Lung microvascular endothelial cell (primary cell): ENCODE data around the gene PDLIM1. TPM values are rescaled to one million over a fixed set of nuclear protein-coding genes. Genes with fewer than 3 reads are reported as not detected.

Experiments used
- DNase-seq, 2 donors: peaks; one replicate each; pipeline versions ENCODE4 v3.0.0 to v3.0.0-alpha.2; 2010; ENCODE audit warnings: low read depth in 2 of 2
- total RNA-seq: library from RNA; depleted of rRNA; stranded (reverse); fragments of >200 nt; gene quantifications from 2 replicates; pipeline ENCODE4 v1.2.1, GENCODE V29; 2014

Gene PDLIM1, protein sequence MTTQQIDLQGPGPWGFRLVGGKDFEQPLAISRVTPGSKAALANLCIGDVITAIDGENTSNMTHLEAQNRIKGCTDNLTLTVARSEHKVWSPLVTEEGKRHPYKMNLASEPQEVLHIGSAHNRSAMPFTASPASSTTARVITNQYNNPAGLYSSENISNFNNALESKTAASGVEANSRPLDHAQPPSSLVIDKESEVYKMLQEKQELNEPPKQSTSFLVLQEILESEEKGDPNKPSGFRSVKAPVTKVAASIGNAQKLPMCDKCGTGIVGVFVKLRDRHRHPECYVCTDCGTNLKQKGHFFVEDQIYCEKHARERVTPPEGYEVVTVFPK
- total RNA-seq = 67.1 and 93.7 TPM in 2 replicates

DNA sequence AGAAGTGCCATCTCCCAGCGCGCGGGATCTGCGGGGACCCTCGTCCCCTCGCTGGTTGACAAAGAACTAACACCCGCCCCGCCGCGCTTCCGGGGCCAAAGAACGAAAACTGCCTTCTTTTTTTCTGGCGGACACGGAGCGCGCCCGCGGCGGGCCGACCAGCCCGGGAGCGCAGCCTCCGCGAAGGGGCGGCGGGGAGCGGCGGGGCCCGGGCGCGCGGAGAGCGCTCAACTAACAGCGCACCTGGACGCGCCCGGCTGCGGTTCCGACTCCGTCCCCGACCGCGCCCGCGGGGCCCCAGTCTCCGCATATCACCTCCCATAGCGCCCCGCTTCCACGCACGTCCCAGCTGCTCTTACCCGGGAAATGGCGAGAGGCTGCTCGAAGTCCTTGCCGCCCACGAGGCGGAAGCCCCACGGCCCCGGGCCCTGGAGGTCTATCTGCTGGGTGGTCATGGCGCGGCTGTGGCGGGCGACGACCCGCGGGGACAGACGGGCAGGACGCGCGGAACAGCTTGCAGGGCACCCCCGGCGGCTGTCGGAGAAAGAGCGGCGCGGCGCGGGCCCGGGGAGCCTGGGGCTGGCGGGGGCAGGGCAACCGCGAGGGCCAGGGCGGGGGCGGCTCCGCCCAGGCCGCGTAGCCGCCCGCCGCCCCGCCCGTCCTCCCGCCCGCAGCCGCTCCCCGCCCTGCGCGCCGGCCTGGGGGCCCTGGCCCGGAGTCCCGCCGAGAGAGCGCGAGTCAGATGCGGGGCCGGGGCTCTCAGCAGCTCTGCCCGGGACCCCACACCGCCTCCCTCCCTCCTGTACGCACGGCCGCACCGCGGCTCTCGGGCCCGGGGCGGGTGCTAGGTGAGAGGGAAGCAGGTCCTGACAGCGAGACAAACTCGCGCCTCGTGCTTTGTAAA lies at the start of gene PDLIM1:
Gene PDLIM1, minus strand, starts transcription at position 543 of the 904 bp plus-strand sequence. Its CDS starts 88 bp downstream, at position 455.
- DNase-seq = peak; percentile 75 to 84

DNA sequence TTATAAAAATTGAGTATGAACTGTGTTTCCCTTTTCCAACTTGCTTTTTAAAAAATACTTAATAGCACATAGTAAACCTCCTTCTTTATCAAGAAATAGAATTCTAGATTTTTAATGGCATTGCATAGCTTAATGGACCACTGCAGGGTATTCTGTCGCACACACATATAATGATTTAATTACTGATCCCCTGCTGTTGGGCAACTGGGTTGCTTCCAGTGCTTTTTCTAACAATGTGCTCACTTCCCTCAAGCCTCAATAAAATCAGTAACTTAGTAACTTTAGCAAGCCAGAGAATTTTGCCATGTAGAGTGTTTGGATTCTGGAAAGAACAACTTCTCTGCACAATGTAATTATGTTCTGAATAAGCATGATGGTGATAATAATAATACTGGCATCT lies 49.1 kb upstream of the PDLIM1 start:
- DNase-seq = no peak

DNA sequence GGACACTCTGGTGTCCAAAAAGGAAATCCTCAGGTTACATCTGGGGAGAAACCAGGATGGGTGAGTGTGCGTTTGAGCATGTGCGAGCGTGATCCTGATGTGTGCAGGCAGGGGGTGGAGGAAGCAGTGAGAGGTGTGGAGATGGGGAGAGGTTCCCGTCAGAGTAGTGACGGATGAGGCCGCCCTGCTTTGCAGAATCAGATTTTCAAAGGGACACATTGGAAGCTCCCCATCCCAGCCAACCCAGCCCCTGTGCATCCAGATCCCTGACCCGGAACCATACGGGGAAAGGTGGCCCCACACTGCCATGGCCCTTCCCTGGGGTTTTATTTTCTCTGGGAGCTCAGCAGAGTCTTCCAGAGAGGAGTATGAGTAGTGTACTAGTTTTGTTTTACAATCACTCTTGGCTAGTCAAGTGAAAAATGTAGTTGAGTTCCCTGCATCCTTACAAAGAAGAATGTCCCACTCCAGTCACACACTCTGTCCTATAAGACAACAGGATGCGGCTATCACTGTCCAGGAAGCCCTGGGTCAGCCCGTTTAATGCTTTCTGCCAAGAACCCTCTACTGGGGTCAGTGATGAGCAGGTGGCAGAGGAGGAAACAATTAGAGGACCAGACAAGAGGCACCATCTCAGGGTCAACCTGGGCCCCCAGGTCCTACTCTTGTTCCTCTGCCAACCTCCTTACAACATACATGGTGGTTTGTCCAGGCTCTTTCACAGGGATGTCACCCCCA lies 46.8 kb upstream of the PDLIM1 start:
- peak in 1 of 2 donors; percentile 58 for DNase-seq

DNA sequence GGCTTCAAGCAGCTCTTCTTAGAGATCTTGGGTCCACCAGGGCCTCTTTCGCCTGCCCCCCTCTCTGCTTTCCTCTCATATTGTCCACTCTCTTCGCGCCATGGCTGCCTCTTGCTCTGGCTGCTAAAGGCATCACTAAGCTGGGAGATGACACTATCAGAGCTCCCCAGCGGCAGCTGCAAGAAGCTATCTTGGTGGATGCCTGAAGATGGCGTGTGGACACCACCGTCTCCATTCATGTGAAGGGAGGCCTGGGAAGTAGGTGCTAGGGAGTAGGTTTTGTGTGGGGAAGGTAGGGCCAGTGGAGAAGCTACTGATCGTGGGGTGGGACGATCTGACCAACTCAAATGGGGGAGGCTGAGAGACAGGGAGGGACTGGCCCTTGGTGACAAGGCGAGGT lies 45.9 kb upstream of the PDLIM1 start:
- peak in 1 of 2 donors; percentile 54 for DNase-seq

DNA sequence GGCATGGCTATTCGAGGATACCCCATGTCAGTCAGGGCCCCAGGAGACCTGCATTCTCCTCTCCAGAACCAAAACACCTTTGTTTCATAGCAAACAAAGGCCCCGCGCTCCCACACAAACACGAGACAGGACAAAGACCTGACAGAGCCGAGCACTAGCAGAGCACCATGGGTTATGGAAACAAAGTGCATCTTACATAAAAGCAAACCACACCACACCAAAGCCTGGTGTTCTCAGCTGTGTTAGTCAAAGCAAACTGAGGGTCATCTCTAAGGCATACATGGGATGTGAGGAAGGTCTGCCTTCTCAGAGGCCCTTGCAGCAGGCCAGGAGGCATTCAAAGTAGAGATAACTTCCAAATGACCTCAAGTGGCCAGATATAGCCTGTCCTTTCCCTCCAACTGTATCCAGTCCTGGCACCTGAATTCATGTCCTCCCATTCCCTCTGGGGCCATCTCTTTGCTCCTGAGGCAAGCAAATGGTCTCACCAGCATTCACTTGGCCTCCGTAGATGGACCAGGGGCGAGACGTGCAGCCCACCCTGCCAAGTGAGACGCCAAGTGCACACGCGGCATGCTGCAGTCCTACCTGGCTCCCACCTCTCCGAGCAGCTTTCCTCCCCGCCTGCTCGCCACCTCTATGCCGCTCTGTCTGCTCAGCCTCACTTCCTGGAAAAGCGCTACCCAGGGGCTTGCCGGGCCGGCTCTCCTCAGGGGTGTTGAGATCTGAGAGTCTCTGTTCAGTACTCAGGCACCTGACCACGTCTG lies 45.3 kb upstream of the PDLIM1 start:
- DNase-seq = no peak

DNA sequence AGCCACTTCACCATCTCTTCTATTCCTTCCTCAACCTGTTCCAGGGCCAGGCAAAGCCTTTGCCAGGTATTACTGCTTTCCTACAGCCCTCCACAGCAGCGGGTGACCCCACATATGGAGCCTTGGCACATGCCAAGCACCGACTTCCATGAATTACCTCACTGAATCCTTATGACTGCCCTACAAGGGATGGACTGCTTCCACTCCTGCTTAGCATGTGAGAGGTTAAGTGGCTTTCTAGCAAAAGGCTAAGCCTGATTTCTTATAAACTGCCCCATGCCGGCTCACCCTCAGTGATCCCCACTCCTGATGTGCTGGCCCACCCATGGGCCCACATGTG lies 44.0 kb upstream of the PDLIM1 start:
- no peak for DNase-seq

DNA sequence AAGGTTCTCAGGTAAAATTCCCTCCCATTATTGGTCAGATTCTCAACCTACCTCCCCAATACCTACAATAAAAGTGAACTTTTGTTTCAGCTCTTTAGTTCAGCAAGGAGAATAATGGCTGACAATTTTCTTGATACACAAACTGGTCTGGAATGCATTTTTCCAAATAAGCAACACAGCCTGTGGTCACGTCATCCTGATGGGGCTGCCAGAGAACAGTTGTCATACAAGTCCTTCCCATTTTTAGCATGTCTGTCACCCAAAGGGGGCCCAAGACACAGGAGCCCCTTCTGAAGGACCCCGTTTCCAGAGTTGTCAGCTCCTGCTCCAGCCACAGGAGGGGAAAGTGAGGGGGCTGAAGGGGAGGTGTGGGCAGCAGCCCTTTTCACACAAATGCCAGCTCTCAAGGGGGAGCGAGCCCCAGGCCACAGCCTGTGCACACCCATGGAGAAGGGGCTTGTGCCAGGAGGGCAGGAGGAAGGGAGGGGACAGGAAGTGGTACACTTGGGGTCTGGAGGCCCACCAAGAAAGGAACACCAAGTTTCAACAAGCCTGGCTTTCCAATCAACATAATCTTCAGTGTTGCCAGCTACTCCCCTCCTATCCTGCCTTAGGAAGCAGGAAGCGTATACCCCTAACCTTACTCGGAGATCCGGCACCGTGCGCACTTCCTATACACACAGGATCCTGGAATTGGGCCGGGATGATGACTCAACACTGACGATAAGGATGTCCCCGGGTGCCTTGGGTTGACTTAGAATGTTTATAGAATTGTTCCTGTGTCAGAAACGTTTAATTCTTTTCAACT lies 43.4 kb upstream of the PDLIM1 start:
- peak; percentile 93 to 97 for DNase-seq

DNA sequence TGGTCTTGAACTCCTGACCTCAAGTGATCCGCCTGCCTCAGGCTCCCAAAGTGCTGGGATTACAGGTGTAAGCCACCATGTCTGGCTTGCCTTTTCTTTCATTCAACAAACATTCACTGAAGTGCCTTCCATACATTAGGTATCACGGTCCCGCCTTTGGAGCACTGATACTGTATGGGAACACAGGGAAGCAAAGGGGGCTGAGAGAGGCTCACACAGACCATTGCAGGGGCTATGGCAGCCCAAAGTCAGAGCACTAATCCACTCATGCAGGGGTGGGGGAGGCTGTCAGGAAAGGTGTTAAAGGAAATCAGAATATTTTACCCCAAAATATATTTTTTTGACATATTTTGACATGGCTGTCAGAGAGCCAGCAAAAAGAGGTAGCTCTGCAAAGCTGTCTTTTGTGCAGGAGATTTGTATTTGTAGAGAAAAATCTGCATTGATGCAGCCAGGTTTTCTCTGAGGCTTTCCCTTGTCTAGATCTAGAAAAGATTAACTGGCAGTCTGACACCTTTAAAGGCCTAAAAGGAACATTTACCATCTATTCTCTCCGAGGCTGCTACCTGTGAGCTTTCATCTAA lies 42.0 kb upstream of the PDLIM1 start:
- no peak for DNase-seq

DNA sequence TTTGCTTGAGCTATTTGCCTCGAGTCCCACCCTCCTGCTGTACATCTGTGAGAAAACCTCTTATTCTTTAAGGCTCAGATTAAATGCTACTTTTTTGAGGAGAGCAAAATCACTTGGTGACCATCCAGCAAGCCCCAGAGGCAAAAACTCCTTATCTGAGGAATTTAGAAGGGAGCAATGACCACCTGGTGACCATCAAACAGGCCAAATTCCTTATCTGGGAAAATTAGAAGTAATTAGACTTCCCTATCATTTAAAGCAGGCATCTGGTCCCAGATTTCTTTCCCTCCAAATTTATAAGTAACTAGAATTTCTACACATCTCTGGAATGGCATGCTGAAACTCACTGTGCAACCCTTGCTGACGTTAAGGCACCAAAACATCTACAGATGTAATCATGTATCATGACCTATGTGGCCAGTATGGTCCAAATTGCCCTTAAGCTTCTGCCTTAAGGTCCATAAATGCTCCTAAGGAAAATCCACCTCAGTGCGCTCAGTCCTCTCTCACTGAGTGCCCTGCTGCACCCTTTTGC lies 40.9 kb upstream of the PDLIM1 start:
- DNase-seq = no peak

DNA sequence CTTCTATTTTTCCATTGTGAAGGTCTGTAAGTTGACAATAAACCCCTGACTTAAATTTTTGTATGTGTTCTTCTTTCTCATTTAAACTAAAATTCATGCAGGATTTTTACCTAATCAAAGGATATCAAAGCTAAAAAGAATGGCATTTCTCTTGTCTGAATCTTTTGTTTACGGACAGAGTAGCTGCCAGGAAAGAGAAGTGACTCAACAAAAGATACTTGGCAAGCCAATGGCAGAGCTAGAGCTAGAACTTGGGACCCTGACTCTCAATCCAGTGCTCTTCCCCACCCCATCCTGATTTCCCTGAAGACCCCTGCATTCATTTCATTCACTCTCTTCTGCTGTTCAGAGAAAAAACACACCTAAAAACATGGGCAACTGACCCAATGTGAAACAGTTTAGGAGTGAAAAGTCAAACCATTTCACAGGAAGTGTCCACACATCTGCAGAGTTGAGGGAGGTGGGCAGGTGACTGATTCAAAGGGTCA lies 40.2 kb upstream of the PDLIM1 start:
- peak; percentile 62 to 74 for DNase-seq

DNA sequence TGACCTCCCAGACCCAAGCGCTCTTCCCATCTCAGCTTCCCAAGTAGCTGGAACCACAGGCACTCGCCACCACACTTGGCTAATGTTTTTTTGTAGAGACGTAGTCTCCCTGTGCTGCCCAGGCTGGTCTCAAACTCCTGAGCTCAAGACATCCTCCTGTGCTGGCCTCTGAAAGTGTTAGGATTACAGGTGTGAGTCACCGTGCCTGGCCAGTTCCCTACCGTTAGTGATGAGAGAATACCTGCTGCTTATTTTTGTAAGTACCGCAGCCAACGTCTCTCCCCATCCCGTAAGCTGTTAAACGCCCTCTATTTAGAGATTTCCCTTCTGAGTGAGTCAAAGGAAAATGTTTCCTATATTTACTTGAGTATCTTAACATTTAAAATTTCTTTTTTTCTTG lies 38.5 kb upstream of the PDLIM1 start:
- peak in 1 of 2 donors; percentile 12 for DNase-seq

DNA sequence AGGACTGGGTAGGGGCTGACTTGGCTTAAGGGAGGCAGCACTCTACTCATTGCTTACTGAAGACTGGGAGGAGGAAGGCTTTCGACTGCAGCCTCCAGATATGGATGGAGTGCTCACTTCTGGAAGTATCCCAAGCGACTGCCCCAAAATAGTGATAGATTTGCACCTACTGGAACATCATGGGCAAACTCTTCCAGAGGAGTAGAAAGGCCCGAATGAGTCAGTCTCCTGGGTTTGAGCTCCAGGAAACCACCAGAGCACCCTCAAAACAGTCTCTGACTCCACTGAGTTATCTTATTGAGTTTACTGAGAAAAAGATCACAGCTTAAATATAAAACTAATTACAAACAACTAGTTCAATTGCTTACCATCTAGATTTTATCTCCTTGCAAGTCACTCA lies 37.2 kb upstream of the PDLIM1 start:
- peak in 1 of 2 donors; percentile 40 for DNase-seq

DNA sequence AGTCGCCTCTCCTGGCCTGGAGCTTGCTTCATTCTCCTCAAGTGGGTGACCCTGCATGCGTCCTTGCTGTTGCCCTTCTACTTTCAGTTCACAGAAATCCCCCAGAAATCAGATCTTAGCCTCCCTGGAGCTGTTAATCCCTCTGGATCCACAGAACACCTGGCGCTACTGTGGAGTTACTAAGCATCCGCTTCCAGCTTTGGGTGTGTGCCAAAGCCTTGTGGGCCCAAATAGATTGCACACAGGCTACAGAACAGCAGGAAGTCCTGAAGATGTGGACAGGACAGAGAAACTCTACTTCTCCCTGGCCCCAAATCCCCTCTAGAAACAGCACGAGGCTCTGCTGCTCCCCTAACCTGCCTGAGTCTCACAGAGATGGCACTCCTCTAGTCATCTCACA lies 36.6 kb upstream of the PDLIM1 start:
- peak; percentile 75 to 80 for DNase-seq

DNA sequence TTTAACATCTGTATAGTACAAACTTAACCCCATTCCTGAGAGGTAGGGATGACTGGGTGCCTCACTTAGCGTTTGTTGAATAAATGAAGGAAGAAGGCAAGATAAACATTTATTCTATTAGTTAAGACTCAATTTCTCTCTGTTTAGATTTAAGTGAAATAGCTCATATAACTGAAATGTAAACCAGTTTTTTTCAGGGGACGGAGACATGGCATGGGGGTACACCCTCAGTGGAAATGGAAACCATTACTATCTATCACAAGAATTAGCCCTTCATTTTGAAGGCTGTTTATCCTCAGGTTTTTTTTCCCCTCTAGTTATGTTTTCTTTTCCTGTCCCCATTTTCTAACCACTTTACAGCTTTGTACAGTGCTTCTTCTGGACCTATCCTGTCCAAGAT lies 35.6 kb upstream of the PDLIM1 start:
- DNase-seq = no peak

DNA sequence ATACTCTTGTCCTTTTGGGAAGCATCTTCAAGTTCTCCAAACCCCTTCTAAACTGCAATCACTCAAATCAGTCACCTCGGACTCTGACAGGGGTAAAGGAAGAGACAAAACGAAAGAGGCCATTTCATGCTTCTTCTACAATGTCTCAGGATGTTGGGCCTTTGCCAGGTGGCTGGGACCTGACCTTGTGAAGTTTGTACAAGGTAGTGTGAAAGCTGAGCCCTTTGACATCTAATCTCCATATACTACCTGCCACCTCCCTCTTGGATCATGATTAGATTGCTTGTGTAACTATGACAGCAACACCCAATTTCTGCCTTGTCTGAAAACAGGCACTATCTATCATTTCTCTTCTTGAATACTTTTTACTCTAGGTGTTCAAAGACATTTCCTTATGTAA lies 35.1 kb upstream of the PDLIM1 start:
- no peak for DNase-seq

DNA sequence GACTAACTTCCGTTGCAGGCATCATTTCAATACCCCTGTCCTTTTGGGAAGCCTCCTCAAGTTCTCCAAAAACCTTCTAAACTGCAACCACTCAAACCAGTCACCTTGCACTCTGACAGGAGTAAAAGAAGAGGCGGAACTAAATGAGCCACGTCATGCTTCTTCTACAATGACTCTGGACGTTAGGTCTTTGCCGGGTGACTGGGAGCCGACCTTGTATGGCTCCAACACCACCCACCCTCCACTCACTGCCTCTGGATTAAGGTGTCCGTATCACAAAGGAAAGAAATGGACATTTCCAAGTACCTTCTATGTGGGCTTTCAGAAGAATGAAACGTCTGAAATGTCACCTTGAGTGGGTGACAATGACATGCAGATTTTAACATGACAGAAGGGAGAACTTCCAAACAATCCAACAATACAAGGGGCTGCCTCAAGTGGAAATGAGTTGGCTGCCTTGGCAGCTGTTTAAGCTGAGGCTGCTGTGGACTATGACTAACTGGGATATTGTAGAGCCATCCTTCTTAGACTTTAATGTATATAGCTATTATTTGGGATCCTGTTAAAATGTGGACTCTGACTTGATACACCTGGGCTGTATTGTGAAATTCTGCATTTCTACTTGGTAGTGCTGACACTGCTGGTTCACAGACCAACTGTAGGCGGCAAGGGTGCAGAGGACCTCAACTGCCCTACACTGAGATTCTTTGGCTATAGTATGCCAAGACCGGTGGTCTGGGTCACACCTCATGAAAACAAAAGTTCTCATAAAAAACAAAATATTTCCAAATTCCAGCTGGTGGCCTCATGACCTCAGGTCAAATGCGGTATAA lies 33.8 kb upstream of the PDLIM1 start:
- peak in 1 of 2 donors; percentile 32 for DNase-seq

DNA sequence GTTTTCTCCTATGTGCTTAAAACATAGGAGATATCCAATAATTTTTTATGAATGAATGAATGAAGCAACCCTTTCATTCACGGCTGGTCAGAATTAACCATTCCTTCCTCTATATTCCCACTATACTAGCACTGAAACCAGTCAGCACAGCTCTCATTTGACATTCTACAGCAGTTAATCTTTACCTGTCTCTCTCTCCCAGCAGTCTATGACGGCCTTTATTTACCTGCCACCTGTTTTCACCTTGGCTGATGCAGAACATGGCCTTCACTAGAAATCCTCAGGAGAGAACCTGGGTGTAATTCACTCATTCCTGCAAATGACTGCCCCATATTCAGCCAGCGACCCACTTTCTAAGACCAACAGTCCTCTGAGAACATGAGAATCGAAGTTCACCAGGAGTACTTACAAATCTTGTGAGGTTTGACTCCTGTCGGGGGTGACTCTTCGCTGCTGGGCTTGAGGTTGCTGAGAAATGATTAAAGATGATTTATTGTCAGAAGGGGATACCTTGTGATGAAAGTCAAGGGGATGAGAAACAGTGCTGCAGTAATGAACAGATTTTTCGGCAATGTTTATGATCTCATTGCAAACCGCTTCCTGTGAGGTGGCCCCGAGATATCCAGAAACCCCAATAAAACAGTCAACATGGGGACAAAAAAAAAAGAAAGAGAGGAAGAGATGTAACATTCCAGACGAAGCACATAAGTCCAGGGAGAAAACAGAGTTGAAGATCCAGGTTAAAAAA lies 30.9 kb upstream of the PDLIM1 start:
- DNase-seq = no peak

DNA sequence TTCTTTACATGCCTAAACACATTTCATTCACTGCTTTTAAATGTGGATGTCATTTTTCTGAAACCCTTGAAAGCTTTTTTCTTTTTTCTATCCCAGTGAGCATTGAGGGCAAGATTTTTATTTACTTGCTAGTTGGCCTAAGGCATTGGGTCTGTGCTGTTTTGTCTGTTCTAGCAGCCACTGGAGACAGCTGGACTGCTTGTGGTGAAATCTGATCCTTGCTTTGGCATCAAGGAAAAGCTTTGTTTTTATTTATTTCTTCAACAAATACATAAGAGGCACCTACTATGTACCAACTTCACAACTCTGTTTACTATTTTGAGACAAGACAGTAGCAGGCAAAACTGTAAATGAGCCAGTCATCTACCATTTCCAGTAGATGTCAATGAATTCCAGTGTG lies 28.4 kb upstream of the PDLIM1 start:
- DNase-seq = no peak
